PC-9 (cell line): ENCODE results near the gene ZNF341.

Experiments
- EZH2 ChIP-seq: fragments of 200-600 bp; sonication (generic); IDR thresholded peaks from 2 replicates; pipeline ENCODE4 v1.8.0; 2017; ENCODE audit warnings: antibody characterized with exemption, low read depth
- TF ChIP-seq, protein P1 (sequence below): fragments of 200-600 bp; sonication (generic); conservative IDR thresholded peaks from 2 replicates; pipeline ENCODE4 v1.6.1; 2017; ENCODE audit warnings: mixed run types, antibody characterized with exemption, mild to moderate bottlenecking, moderate library complexity

- TF ChIP-seq, protein P1, sequence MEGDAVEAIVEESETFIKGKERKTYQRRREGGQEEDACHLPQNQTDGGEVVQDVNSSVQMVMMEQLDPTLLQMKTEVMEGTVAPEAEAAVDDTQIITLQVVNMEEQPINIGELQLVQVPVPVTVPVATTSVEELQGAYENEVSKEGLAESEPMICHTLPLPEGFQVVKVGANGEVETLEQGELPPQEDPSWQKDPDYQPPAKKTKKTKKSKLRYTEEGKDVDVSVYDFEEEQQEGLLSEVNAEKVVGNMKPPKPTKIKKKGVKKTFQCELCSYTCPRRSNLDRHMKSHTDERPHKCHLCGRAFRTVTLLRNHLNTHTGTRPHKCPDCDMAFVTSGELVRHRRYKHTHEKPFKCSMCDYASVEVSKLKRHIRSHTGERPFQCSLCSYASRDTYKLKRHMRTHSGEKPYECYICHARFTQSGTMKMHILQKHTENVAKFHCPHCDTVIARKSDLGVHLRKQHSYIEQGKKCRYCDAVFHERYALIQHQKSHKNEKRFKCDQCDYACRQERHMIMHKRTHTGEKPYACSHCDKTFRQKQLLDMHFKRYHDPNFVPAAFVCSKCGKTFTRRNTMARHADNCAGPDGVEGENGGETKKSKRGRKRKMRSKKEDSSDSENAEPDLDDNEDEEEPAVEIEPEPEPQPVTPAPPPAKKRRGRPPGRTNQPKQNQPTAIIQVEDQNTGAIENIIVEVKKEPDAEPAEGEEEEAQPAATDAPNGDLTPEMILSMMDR, result no peak
- TF ChIP-seq EZH2, result no peak
These were observed 109.1 kb downstream of the ZNF341 start for GRCh38 chr20:33840759-33841435.
